SH-SY5Y (cell line): ENCODE measurements around the gene PFDN4.

Source experiments
- GATA2 ChIP-seq: IDR thresholded peaks from 2 replicates; pipeline ENCODE4 v1.6.1; 2011; ENCODE audit warnings: mild to moderate bottlenecking, low read depth, low read length
- GATA3 ChIP-seq: IDR thresholded peaks from 2 replicates; pipeline ENCODE4 v1.6.1; 2011; ENCODE audit warnings: low read depth, mild to moderate bottlenecking, low read length, moderate library complexity

DNA sequence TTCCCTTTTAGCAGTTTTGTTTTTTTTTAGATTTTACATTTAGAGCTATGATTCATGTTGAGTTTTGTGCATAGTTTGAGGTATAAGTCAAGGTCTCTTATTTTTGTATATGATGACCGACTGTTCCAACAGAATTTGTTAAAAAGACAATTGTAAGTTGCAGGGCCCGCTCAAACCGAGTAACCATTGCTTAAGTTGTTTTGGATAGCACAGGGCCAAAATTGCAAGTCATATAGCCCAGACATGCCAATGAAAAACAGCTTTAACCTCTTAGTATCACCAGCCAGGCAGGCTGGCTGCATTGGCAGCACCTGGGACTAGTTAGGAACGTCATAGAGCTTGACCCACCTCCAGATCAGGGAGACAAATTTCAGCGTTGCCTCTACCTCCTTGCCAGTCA lies 47.3 kb downstream of the PFDN4 start:
- no peak for TF ChIP-seq GATA3
- TF ChIP-seq GATA2: no peak
